HG03097 (cell line): ENCODE results near the gene PAGE5.

Source experiments
- ATAC-seq: cut with Tn5 transposase; IDR thresholded peaks from one replicate; pipeline ENCODE4 v1.9.1; 2021; ENCODE audit not compliant: unreplicated experiment, low FRiP score

PAGE5 gene, protein sequence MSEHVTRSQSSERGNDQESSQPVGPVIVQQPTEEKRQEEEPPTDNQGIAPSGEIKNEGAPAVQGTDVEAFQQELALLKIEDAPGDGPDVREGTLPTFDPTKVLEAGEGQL

DNA sequence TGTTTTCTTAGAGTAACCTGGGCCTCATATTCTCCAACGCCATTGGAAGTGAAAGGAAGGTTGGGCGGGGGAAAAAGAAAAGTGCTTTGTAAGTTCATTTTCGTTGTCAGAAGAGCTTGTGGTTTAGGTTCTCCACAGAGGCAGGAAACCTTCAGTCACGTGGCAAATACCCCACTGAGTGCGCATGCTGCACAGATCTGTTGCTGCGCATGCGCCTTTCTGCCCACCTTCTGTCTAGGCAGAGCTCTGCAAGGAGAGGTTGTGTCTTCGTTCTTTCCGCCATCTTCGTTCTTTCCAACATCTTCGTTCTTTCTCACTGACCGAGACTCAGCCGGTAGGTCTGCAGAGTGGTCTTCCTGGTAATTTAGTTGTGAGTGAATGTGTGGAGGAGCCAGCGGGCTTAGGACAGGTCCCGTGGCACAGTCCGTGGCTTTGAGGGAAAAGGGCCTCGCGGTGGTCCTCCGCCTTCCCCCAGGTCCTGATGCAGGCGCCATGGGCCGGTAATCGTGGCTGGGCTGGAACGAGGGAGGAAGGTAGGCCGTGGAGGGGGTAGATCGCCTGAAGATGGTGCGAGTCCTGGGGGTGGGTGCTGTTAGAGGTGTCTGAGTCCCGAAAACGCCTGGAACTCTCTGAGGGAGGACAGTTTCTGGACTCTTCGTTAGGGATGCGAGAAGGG, at the start of gene PAGE5:
Gene PAGE5, plus strand, starts transcription at position 228 of the 676 bp plus-strand sequence. CDS start 1,037 bp downstream, outside the sequence.
- no peak for ATAC-seq

- no peak for ATAC-seq
These were observed 32.9 kb upstream of the PAGE5 start for GRCh38 chrX:55187281-55187680.

- ATAC-seq: no peak
These were observed 23.5 kb upstream of the PAGE5 start for GRCh38 chrX:55196688-55197087.

DNA sequence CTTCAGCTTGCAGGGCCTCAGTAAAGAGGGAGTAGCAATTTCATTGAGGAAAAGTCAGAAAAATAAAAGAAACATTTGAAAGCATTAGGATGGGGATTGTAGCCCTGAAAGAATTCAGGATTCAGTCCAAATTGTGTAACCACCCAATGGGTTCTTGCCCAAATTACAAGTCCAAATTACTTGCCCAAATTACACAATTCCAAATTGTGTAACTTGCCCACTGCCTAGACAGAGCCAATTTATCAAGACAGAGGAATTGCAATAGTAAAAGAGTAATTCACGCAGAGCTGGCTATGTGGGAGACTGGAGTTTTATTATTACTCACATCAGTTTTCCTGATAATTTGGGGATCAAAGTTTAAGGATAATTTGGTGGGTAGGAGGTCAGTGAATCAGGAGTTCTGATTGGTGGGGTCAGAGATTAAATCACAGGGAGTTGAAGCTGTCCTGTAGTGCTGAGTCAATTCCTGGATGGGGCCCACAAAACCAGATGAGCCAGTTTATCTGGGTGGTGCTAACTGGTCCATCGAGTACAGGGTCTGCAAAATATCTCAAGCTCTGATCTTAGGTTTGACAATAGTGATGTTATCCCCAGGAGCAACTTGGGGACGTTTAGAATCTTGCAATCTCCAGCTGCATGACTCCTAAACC, 18.1 kb upstream of the PAGE5 start:
- no peak for ATAC-seq

DNA sequence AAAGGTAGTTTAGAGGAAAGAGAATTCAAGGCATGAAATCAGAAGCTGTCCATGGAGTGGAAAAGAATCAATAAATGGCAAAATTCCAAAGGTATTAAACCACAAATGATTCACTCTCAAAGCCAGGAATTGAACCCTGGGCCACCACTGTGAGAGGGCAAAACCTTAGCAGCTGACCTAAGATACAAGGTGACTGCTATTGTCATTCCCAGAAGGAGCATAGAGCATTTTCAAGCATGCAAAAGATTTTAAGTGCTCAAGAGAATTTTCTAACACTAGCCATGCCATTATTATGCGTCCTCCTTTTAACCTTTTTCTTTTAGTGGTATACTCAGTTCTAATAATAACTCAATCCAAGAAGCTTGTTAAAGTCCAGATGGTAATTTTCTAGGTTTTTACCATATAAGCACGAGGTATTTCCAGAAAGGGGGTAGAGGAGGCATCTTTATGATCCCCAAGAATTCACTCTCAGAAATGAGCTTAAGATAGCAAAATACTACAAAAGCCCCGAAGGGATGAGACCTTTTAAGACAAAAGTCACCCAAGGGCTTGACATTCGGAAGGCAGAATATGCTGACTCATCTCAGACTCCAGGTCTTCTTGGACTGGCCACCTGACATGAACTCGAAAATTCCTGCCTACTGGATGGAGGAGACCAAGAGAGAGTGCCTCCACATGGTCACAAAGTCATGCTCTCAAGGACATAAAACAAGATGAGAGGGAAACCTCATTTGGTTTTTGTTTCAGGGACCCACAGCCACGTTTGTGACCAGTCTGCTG, 13.8 kb upstream of the PAGE5 start:
- ATAC-seq: no peak

DNA sequence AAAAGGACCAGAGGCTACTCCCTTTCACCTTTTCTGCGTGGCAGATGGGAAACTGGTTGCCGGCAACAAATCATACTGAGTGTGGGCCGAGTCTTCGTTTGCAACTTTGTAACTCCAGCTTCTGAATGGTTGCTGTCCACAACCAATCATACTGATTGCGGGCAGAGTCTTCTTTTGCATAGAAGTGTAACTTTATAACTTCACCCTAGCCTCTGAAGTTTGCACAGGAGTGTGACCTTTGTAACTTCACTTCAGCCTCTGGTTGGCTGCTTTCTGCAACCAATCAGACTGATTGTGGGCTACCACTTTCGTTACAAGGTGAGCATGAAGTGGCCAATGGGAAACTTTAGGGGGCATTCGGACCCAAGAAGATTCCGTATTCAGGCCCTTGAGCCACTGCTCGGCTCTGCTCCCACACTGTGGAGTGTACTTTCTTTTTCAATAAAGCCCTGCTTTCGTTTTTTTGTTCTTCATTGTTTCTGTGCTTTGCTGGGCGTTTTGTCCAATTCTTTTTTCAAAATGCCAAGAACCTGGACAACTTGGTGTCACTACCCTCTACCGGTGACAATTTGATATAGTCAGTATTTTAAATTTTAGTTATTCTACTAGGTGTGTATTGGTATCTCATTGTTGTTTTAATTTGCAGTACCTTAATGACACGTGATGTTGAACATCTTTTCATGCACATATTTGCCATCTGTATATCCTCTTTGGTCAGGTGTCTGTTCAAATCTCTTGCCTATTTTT, 9.0 kb upstream of the PAGE5 start:
- ATAC-seq: no peak

GRCh38 chrX:55213381-55213780, 6.8 kb upstream of the PAGE5 start:
- ATAC-seq: no peak

- no peak for ATAC-seq
These were observed 20.7 kb downstream of the PAGE5 start for GRCh38 chrX:55240788-55241340.

GRCh38 chrX:55253528-55253927, 33.4 kb downstream of the PAGE5 start:
- no peak for ATAC-seq

- no peak for ATAC-seq
These were observed 40.7 kb downstream of the PAGE5 start for GRCh38 chrX:55260806-55261205.

DNA sequence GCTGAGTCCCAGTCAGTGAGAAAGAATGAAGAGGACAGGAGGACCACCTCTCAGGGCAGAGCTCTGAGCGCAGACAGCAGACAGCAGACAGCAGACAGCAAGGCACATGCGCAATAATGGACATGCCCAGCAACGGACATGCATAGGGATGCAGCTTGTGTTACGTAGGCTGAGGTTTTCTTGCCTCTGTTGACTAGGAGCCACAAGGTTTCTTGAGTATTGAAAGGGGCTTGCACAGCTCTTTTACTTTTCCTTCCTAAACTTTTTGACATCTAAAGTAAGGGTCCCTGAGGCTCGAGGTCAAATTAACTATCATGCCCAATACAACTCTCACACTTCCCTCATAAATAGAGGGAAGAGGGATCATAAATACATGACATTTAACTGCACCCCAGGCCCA, 44.7 kb downstream of the PAGE5 start, which contains the start of gene PAGE3:
Gene PAGE3, minus strand, starts transcription at position 101 of the 400 bp plus-strand sequence. CDS start 1,013 bp downstream, outside the sequence.
- no peak for ATAC-seq
